HepG2 (cell line): ENCODE measurements around the gene MAP3K9. TPM values are rescaled to one million over a fixed set of nuclear protein-coding genes. Genes with fewer than 3 reads are reported as not detected.

Source experiments
- CSRNP2 ChIP-seq: sonication (generic); formaldehyde crosslinking; conservative IDR thresholded peaks from 2 replicates; pipeline ENCODE4 v1.8.0; 2022; ENCODE audit warnings: low read depth, missing genetic modification reagents
- EP300 ChIP-seq, 3 experiments: sonication (generic) in 1 of 3; formaldehyde crosslinking in 1 of 3; IDR thresholded peaks; 2 replicates each; pipeline versions ENCODE4 v1.5.1 to v1.6.1; 2011 to 2020; ENCODE audit warnings: low read depth in 2 of 3, low read length in 2 of 3, borderline replicate concordance in 1 of 3, improper control_type of control experiment in 1 of 3, mild to moderate bottlenecking in 1 of 3, missing genetic modification reagents in 1 of 3, moderate library complexity in 1 of 3
- FOSL2 ChIP-seq: sonication (generic); formaldehyde crosslinking; IDR thresholded peaks from 2 replicates; pipeline ENCODE4 v1.4.0; 2020; ENCODE audit warnings: missing genetic modification reagents
- GFI1 ChIP-seq: sonication (generic); formaldehyde crosslinking; IDR thresholded peaks from 2 replicates; pipeline ENCODE4 v1.5.0; 2020; ENCODE audit warnings: missing genetic modification reagents, mild to moderate bottlenecking, borderline replicate concordance
- HDAC6 ChIP-seq: fragments of 200-600 bp; sonication (generic); IDR thresholded peaks from 2 replicates; pipeline ENCODE4 v1.7.0; 2017; ENCODE audit warnings: mild to moderate bottlenecking, antibody characterized with exemption, low read length, low read depth
- HOXA3 ChIP-seq: sonication (generic); formaldehyde crosslinking; IDR thresholded peaks from 2 replicates; pipeline ENCODE4 v1.5.0; 2020; ENCODE audit warnings: missing genetic modification reagents
- JARID2 ChIP-seq: sonication (generic); formaldehyde crosslinking; IDR thresholded peaks from 2 replicates; pipeline ENCODE4 v1.8.1; 2023; ENCODE audit warnings: missing genetic modification reagents, inconsistent platforms; ENCODE audit not compliant: insufficient replicate concordance
- JUNB ChIP-seq: sonication (generic); formaldehyde crosslinking; IDR thresholded peaks from 2 replicates; pipeline ENCODE4 v1.8.0; 2022; ENCODE audit warnings: missing genetic modification reagents, mild to moderate bottlenecking, borderline replicate concordance
- PBX3 ChIP-seq: sonication (generic); formaldehyde crosslinking; IDR thresholded peaks from 2 replicates; pipeline ENCODE4 v1.8.1; 2023; ENCODE audit warnings: missing genetic modification reagents, inconsistent platforms, borderline replicate concordance
- SMAD9 ChIP-seq: sonication (generic); formaldehyde crosslinking; IDR thresholded peaks from 2 replicates; pipeline ENCODE4 v1.5.1; 2020; ENCODE audit warnings: mild to moderate bottlenecking, missing genetic modification reagents
- TCF7L2 ChIP-seq: IDR thresholded peaks from 2 replicates; pipeline ENCODE4 v1.6.1; 2011; ENCODE audit warnings: mild to moderate bottlenecking, low read depth, low read length, moderate library complexity
- TMF1 ChIP-seq: sonication (generic); formaldehyde crosslinking; IDR thresholded peaks from 2 replicates; pipeline ENCODE4 v1.8.1; 2022; ENCODE audit warnings: low read depth, missing genetic modification reagents
- XBP1 ChIP-seq: sonication (generic); formaldehyde crosslinking; IDR thresholded peaks from 2 replicates; pipeline ENCODE4 v1.5.0; 2020; ENCODE audit warnings: missing genetic modification reagents
- ZNF24 ChIP-seq: fragments of 450-650 bp; IDR thresholded peaks from 2 replicates; pipeline ENCODE4 v1.6.1; 2017; ENCODE audit warnings: antibody characterized with exemption, mild to moderate bottlenecking
- ZNF672 ChIP-seq: sonication (generic); formaldehyde crosslinking; IDR thresholded peaks from 2 replicates; pipeline ENCODE4 v1.8.1; 2022; ENCODE audit warnings: missing genetic modification reagents
- ZNF784 ChIP-seq: sonication (generic); formaldehyde crosslinking; IDR thresholded peaks from 2 replicates; pipeline ENCODE4 v1.5.1; 2020; ENCODE audit warnings: missing genetic modification reagents, mild to moderate bottlenecking, borderline replicate concordance
- ZSCAN25 ChIP-seq: sonication (generic); formaldehyde crosslinking; IDR thresholded peaks from 2 replicates; pipeline ENCODE4 v1.8.0; 2022; ENCODE audit warnings: mild to moderate bottlenecking, missing genetic modification reagents
- ZSCAN29 ChIP-seq: sonication (generic); formaldehyde crosslinking; conservative IDR thresholded peaks from 2 replicates; pipeline ENCODE4 v1.4.0; 2020; ENCODE audit warnings: mild to moderate bottlenecking, missing genetic modification reagents
- polyA plus RNA-seq, 8 experiments: library from polyadenylated mRNA; depleted of rRNA in 3 of 8; stranded (reverse) in 7 of 8; unstranded in 1 of 8; fragments of >200 nt; fragmentation: Illumina TruSeq in 4 of 8; extraction: Trizol in 4 of 8; gene quantifications; 2 replicates each; pipeline versions ENCODE4 v1.2.1 to v1.2.3, GENCODE V29; 2011 to 2016; ENCODE audit warnings: low read depth in 4 of 8, missing spikeins in 1 of 8, mixed read lengths in 1 of 8; ENCODE audit not compliant: insufficient read depth in 1 of 8
- total RNA-seq, 5 experiments: library from RNA; depleted of rRNA; stranded (reverse); fragments of >200 nt; fragmentation: Illumina TruSeq; extraction: Trizol; gene quantifications; 2 replicates each; pipeline ENCODE4 v1.2.3, GENCODE V29; 2016; ENCODE audit warnings: low read depth in 1 of 5
- TF ChIP-seq, protein P1 (sequence below): sonication (generic); formaldehyde crosslinking; IDR thresholded peaks from 2 replicates; pipeline ENCODE4 v1.4.0; 2020; ENCODE audit warnings: mild to moderate bottlenecking, missing genetic modification reagents
- TF ChIP-seq, protein P2 (sequence below): fragments of 450-650 bp; IDR thresholded peaks from 2 replicates; pipeline ENCODE4 v1.6.1; 2017; ENCODE audit warnings: mild to moderate bottlenecking

MAP3K9 gene
- total and polyA plus RNA-seq, 2 of the 13 experiments (the other 11 are each of a cell fraction or from before 2014, with no cell fraction given): 4.3 to 4.5 TPM

- TF ChIP-seq SMAD9 (CRISPR knock-in tag): no peak
- no peak for TF ChIP-seq TMF1 (CRISPR knock-in tag)
- TF ChIP-seq JUNB: no peak
- no peak for TF ChIP-seq GFI1 (CRISPR knock-in tag)
- TF ChIP-seq TCF7L2: no peak
- TF ChIP-seq HOXA3 (CRISPR knock-in tag): 0 out of 2 replicates have a peak, but pooled peaks have one; percentile 30
- no peak for TF ChIP-seq HDAC6
- TF ChIP-seq ZNF784: no peak
- TF ChIP-seq, protein P1, sequence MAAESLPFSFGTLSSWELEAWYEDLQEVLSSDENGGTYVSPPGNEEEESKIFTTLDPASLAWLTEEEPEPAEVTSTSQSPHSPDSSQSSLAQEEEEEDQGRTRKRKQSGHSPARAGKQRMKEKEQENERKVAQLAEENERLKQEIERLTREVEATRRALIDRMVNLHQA (CRISPR knock-in tag): no peak
- TF ChIP-seq CSRNP2 (CRISPR knock-in tag): no peak
- no peak for TF ChIP-seq ZNF24
- no peak for TF ChIP-seq ZSCAN25 (CRISPR knock-in tag)
- no peak for TF ChIP-seq XBP1 (CRISPR knock-in tag)
- TF ChIP-seq FOSL2 (CRISPR knock-in tag): no peak
- TF ChIP-seq JARID2 (CRISPR knock-in tag): no peak
- no peak for TF ChIP-seq ZSCAN29 (CRISPR knock-in tag)
- TF ChIP-seq EP300 (IDR thresholded peaks at IDR 0.05; ENCODE audit: low read depth in 2 of 2, low read length in 2 of 2): no peak
- TF ChIP-seq EP300 (CRISPR knock-in tag; IDR thresholded peaks at IDR 0.05; ENCODE audit: borderline replicate concordance): no peak
- TF ChIP-seq ZNF672 (CRISPR knock-in tag): no peak
- no peak for TF ChIP-seq PBX3 (CRISPR knock-in tag)
- TF ChIP-seq, protein P2, sequence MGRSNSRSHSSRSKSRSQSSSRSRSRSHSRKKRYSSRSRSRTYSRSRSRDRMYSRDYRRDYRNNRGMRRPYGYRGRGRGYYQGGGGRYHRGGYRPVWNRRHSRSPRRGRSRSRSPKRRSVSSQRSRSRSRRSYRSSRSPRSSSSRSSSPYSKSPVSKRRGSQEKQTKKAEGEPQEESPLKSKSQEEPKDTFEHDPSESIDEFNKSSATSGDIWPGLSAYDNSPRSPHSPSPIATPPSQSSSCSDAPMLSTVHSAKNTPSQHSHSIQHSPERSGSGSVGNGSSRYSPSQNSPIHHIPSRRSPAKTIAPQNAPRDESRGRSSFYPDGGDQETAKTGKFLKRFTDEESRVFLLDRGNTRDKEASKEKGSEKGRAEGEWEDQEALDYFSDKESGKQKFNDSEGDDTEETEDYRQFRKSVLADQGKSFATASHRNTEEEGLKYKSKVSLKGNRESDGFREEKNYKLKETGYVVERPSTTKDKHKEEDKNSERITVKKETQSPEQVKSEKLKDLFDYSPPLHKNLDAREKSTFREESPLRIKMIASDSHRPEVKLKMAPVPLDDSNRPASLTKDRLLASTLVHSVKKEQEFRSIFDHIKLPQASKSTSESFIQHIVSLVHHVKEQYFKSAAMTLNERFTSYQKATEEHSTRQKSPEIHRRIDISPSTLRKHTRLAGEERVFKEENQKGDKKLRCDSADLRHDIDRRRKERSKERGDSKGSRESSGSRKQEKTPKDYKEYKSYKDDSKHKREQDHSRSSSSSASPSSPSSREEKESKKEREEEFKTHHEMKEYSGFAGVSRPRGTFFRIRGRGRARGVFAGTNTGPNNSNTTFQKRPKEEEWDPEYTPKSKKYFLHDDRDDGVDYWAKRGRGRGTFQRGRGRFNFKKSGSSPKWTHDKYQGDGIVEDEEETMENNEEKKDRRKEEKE: no peak
Observed at GRCh38 chr14:70809225-70810219, at the start of gene MAP3K9 (continued).
